ENCODE measurements around the gene PFDN6. TPM values are rescaled to one million over a fixed set of nuclear protein-coding genes. Genes with fewer than 3 reads are reported as not detected.
A peak's percentile ranks its signal among the peaks of the same experiment; 100 is the strongest.

Gene PFDN6
- total and polyA plus RNA-seq, 2 of the 13 experiments (the other 11 are each of a cell fraction or from before 2014, with no cell fraction given): 75.5 to 87.0 TPM

- TF ChIP-seq MTERF4 (CRISPR knock-in tag; IDR thresholded peaks at IDR 0.05) (no peak), SNAPC2 (CRISPR knock-in tag; IDR thresholded peaks at IDR 0.05) (no peak), ZNF607 (CRISPR knock-in tag; IDR thresholded peaks at IDR 0.05; ENCODE audit: borderline replicate concordance) (no peak), SMYD3 (CRISPR knock-in tag; IDR thresholded peaks at IDR 0.05) (no peak), SP2 (CRISPR knock-in tag; IDR thresholded peaks at IDR 0.05) (0 out of 2 replicates have a peak, but pooled peaks have one; percentile 9), HINFP (CRISPR knock-in tag; IDR thresholded peaks at IDR 0.05; ENCODE audit: low read depth) (no peak), TGIF2 (CRISPR knock-in tag; IDR thresholded peaks at IDR 0.05) (0 out of 2 replicates have a peak, but pooled peaks have one; percentile 13), SIN3A (IDR thresholded peaks at IDR 0.05; ENCODE audit: borderline replicate concordance, low read depth, low read length) (no peak), ZSCAN30 (CRISPR knock-in tag; IDR thresholded peaks at IDR 0.05) (no peak), TAF15 (IDR thresholded peaks at IDR 0.05; ENCODE audit: low read depth, low read length, poor library complexity, severe bottlenecking) (no peak), ZNF839 (CRISPR knock-in tag; IDR thresholded peaks at IDR 0.05; ENCODE audit: borderline replicate concordance) (no peak), NR2C2 (CRISPR knock-in tag; IDR thresholded peaks at IDR 0.05; ENCODE audit: borderline replicate concordance) (peak; percentile 33; the same call in 1 of the 2 replicates), NBN (conservative IDR thresholded peaks at IDR 0.05) (no peak), ZSCAN22 (CRISPR knock-in tag; IDR thresholded peaks at IDR 0.05) (no peak), POLR2AphosphoS5 (IDR thresholded peaks at IDR 0.05; ENCODE audit: low read depth, low read length) (peak; percentile 45; the same call in 1 of the 2 replicates), USF2 (IDR thresholded peaks at IDR 0.05; ENCODE audit: low read depth, low read length) (peak; percentile 76), USF2 (CRISPR knock-in tag; IDR thresholded peaks at IDR 0.05; ENCODE audit: borderline replicate concordance) (peak; percentile 92; the same call in 1 of the 2 replicates), NCOR1 (IDR thresholded peaks at IDR 0.05; ENCODE audit: borderline replicate concordance, low read length) (peak; percentile 47; the same call in 1 of the 2 replicates), ELF3 (CRISPR knock-in tag; IDR thresholded peaks at IDR 0.05) (no peak), XBP1 (CRISPR knock-in tag; IDR thresholded peaks at IDR 0.05) (no peak), PHF20 (CRISPR knock-in tag; IDR thresholded peaks at IDR 0.05) (peak; percentile 1; the same call in 1 of the 2 replicates), ZNF138 (CRISPR knock-in tag; IDR thresholded peaks at IDR 0.05; ENCODE audit: low read depth) (no peak), MTA1 (CRISPR knock-in tag; IDR thresholded peaks at IDR 0.05; ENCODE audit: borderline replicate concordance) (peak; percentile 8; the same call in 1 of the 2 replicates), TP53 (CRISPR knock-in tag; conservative IDR thresholded peaks at IDR 0.05) (no peak)
- TF ChIP-seq, protein P1, sequence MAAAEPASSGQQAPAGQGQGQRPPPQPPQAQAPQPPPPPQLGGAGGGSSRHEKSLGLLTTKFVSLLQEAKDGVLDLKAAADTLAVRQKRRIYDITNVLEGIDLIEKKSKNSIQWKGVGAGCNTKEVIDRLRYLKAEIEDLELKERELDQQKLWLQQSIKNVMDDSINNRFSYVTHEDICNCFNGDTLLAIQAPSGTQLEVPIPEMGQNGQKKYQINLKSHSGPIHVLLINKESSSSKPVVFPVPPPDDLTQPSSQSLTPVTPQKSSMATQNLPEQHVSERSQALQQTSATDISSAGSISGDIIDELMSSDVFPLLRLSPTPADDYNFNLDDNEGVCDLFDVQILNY (CRISPR knock-in tag; conservative IDR thresholded peaks at IDR 0.05): no peak
Observed at GRCh38 chr6:33297406-33297955, 8.1 kb downstream of the PFDN6 start (continued).
